GM12891 (cell line): ENCODE measurements around the gene ARID3C.
A peak's percentile ranks its signal among the peaks of the same experiment; 100 is the strongest.

Experiments
- DNase-seq: peaks from one replicate; pipeline ENCODE4 v3.0.0; 2011; ENCODE audit warnings: low spot score; ENCODE audit not compliant: insufficient read length
- FAIRE-seq: peaks from 2 replicates; lab custom pipeline; 2011; peaks lifted over from hg19 to GRCh38; lab: Jason Lieb, UNC
- PAX5 ChIP-seq: IDR thresholded peaks from 2 replicates; pipeline ENCODE4 v1.6.1; 2011; ENCODE audit warnings: low read length, moderate library complexity, mild to moderate bottlenecking; ENCODE audit not compliant: insufficient read depth, severe bottlenecking
- POLR2A ChIP-seq: IDR thresholded peaks from 2 replicates; pipeline ENCODE4 v1.6.1; 2011; ENCODE audit warnings: low read depth, low read length, control low read depth
- POLR2AphosphoS5 ChIP-seq: IDR thresholded peaks from 2 replicates; pipeline ENCODE4 v1.6.1; 2011; ENCODE audit warnings: low read depth, low read length, control low read depth
- POU2F2 ChIP-seq: IDR thresholded peaks from 2 replicates; pipeline ENCODE4 v1.6.1; 2011; ENCODE audit warnings: low read depth, mild to moderate bottlenecking, control low read depth, low read length, moderate library complexity
- SPI1 ChIP-seq: IDR thresholded peaks from 2 replicates; pipeline ENCODE4 v1.6.1; 2011; ENCODE audit warnings: low read depth, low read length, control low read depth
- TAF1 ChIP-seq: IDR thresholded peaks from 2 replicates; pipeline ENCODE4 v1.6.1; 2011; ENCODE audit warnings: low read depth, low read length, control low read depth

Gene ARID3C

DNA sequence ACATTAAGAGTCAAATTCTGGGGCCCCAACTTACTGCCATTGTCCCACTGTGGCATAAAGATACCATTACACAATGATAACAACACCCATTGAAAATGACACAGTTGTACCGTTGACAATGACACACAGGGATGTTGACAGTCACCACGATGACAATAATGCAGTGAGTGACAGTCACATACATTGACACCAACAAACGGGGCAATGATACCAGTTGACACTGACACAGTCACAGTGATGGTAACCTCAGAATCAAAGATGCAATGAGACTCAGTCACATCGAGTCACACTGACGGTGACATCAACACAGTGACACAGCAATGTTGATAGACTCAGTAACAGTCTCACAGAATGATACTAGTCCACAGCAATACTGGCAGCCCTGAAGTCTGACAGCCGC, 56.2 kb downstream of the ARID3C start:
- no peak for DNase-seq
- no peak for TF ChIP-seq PAX5
- no peak for TF ChIP-seq TAF1
- no peak for TF ChIP-seq POU2F2
- no peak for TF ChIP-seq POLR2A
- TF ChIP-seq POLR2AphosphoS5: no peak
- no peak for TF ChIP-seq SPI1
- FAIRE-seq: no peak

DNA sequence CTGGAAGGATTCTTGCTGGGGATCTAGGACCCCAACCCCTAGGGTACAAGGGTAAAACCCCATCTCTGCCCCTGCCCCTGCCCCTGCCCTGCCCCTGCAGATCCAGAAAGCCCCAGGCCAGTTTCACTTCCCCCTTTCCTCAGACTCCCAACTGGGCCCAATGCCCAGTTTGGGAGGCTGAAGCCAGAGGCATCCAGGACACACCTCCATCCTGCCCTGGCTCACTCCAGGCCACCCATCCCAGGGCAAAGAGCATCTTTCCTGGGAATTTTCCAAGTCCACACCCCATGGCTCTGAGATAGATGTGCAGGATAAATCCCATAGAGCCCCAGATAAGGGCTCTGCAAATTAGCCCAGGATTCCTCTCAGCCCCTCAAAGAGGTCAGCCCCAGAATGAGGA, 56.8 kb downstream of the ARID3C start:
- FAIRE-seq: no peak
- peak; percentile 74 for TF ChIP-seq SPI1
- TF ChIP-seq POLR2AphosphoS5: no peak
- DNase-seq: no peak

DNA sequence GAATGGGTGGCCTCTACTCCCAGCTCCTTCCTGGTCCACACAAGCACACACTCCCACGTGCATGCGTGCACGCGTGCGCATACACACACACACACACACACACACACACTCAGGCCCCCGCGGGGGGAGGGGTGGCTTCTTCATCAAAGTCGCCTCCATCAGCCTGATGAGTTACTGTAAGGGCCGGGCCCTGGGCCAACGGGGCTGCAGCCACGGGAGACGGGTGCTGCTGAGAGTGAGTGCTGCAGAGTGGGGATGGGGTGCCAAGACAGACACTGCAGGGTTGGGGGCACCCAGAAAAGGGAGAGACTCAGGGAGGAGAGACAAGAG, 57.4 kb downstream of the ARID3C start:
- DNase-seq (no peak), FAIRE-seq (no peak)
- TF ChIP-seq PAX5: no peak
- TF ChIP-seq SPI1: no peak
